ENCODE results near the gene XAGE5.
"Not testable (repeated sequence)": the region's sequence is repeated elsewhere in the genome, so short reads cannot be mapped to it uniquely, and the experiment has no call there.

Gene XAGE5, protein sequence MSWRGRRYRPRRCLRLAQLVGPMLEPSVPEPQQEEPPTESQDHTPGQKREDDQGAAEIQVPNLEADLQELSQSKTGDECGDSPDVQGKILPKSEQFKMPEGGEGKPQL

DNA sequence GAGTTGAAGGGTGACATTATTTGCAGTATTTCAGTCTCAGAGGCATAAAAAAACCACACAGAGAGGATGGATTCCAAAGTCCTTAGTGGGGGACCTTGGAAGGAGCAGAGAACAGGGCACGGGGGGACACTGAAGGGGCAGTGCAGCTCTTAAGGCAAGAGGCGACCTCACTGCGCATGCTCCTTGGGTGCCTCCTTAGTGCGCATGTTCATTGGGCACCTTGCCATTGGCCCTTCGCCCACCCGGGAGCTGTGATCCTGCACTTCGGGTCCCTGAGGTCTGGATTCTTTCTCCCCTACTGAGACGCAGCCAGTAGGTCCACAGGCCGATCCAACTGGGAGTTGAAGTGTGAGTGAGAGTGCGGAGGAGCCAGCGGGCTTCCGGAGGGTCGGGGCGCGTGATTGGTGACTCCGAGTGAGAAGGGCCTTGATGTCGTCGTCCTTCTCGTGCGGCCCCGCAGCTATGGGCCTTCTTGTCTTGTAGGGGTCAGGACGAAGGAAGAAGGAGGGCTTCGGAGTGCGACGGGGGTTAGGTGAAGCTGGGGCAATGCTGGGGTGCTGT is at the start of gene XAGE5:
Gene XAGE5 (plus strand): TSS at position 223 of the 561 bp plus-strand sequence. CDS start 1,280 bp downstream, outside the sequence.
- Histone ChIP-seq H3K9me3 (ENCODE audit: insufficient read depth, low read length, severe bottlenecking) (no peaks in the 10 kb centered on the region), H2AFZ (ENCODE audit: low read depth, low read length) (no peak within 1 kb of the TSS), H3K27ac (ENCODE audit: low read length) (no peak within 1 kb of the TSS), H3K79me2 (ENCODE audit: insufficient read depth, low read length) (no peaks in the 10 kb centered on the region), H3K4me2 (ENCODE audit: insufficient read depth, low read length) (no peak within 1 kb of the TSS), H3K36me3 (ENCODE audit: insufficient read depth, low read length) (no peaks in the 10 kb centered on the region), H3K9ac (ENCODE audit: low read depth, low read length) (no peak within 1 kb of the TSS), H3K4me1 (ENCODE audit: insufficient read depth, low read length) (no peaks in the 10 kb centered on the region), H3K4me3 (ENCODE audit: low read depth in 1 of 2, low read length in 2 of 2) (no peak within 1 kb of the TSS), H3K27me3 (ENCODE audit: insufficient read depth, low read length, poor library complexity) (no peaks in the 10 kb centered on the region), H4K20me1 (ENCODE audit: insufficient read depth, low read length) (no peaks in the 10 kb centered on the region)
- no peak for ATAC-seq (ENCODE audit: insufficient read depth, low read depth)
- TF ChIP-seq EZH2 (IDR thresholded peaks at IDR 0.05; ENCODE audit: borderline replicate concordance, low read depth, low read length, severe bottlenecking), result no peak
- TF ChIP-seq, protein P1, sequence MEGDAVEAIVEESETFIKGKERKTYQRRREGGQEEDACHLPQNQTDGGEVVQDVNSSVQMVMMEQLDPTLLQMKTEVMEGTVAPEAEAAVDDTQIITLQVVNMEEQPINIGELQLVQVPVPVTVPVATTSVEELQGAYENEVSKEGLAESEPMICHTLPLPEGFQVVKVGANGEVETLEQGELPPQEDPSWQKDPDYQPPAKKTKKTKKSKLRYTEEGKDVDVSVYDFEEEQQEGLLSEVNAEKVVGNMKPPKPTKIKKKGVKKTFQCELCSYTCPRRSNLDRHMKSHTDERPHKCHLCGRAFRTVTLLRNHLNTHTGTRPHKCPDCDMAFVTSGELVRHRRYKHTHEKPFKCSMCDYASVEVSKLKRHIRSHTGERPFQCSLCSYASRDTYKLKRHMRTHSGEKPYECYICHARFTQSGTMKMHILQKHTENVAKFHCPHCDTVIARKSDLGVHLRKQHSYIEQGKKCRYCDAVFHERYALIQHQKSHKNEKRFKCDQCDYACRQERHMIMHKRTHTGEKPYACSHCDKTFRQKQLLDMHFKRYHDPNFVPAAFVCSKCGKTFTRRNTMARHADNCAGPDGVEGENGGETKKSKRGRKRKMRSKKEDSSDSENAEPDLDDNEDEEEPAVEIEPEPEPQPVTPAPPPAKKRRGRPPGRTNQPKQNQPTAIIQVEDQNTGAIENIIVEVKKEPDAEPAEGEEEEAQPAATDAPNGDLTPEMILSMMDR (IDR thresholded peaks at IDR 0.05; ENCODE audit: borderline replicate concordance, extremely low read depth, low read length, poor library complexity, severe bottlenecking), result no peak
- no peak for DNase-seq

DNA sequence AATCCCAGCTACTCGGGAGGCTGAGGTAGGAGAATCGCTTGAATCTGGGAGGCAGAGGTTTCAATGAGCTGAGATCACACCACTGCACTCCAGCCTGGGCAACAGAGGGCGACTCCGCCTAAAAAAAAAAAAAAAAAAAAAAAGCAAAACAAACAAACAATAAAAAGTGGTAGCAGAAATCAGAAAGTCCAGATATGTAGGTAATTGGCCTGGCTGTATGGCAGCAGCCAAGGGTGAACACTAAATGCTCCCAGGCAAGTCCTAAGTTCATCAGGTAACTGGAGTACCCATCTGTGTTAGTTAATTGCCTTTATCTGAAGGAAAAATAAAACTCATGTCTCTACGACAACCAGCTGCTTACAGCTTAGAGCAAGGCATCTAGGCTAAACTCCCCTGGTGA is 45.1 kb upstream of the XAGE5 start:
- not testable (repeated sequence) for DNase-seq; ATAC-seq (ENCODE audit: insufficient read depth, low read depth); H3K4me1 ChIP-seq (ENCODE audit: insufficient read depth, low read length); H3K4me2 ChIP-seq (ENCODE audit: insufficient read depth, low read length); H3K27me3 ChIP-seq (ENCODE audit: insufficient read depth, low read length, poor library complexity); H4K20me1 ChIP-seq (ENCODE audit: insufficient read depth, low read length); H3K27ac ChIP-seq (ENCODE audit: low read length); H3K9ac ChIP-seq (ENCODE audit: low read depth, low read length); H3K9me3 ChIP-seq (ENCODE audit: insufficient read depth, low read length, severe bottlenecking); H3K36me3 ChIP-seq (ENCODE audit: insufficient read depth, low read length); H3K79me2 ChIP-seq (ENCODE audit: insufficient read depth, low read length); H3K4me3 ChIP-seq (ENCODE audit: low read depth in 1 of 2, low read length in 2 of 2); H2AFZ ChIP-seq (ENCODE audit: low read depth, low read length)

DNA sequence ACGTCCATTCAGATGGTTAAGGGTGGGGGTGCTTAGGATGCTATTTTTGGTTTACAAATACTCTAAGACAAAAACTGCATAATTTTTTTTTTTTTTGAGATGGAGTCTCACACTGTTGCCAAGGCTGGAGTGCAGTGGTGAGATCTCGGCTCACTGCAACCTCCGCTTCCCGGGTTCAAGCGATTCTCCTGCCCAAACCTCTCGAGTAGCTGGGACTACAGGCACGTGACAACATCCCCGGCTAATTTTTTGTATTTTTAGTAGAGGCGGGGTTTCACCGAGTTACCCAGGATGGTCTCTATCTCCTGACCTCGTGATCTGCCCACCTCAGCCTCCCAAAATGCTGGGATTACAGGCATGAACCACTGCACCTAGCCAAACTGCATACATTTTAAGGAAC is 37.6 kb upstream of the XAGE5 start:
- H3K9ac ChIP-seq (ENCODE audit: low read depth, low read length); ATAC-seq (ENCODE audit: insufficient read depth, low read depth); DNase-seq: not testable (repeated sequence)

DNA sequence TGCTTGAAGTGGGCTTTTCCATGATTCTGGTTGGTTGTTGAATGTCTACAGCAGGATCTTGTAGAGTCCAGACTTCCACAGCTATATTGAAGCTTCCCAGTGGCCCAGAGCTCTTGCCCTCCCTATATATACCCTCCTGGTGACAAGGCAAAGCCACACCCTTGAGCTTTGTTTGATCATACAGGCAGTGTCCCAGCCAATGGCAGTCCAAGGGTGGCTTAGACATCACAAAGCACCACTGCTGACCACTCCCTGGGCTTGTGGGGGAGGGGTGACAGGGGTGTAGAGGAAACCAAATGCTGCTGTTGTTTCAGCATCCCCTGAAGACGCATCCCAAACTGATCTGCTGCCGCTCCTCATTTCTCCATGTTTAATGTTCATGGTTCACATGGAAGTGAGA is 13.8 kb upstream of the XAGE5 start, which contains the start of gene SPANXN5:
Gene SPANXN5 (minus strand): TSS at position 101 of the 400 bp plus-strand sequence. CDS start 79 bp downstream, at position 22.
- H3K9ac ChIP-seq (ENCODE audit: low read depth, low read length); H3K79me2 ChIP-seq (ENCODE audit: insufficient read depth, low read length); DNase-seq; H2AFZ ChIP-seq (ENCODE audit: low read depth, low read length); H4K20me1 ChIP-seq (ENCODE audit: insufficient read depth, low read length); H3K27me3 ChIP-seq (ENCODE audit: insufficient read depth, low read length, poor library complexity); H3K36me3 ChIP-seq (ENCODE audit: insufficient read depth, low read length); ATAC-seq (ENCODE audit: insufficient read depth, low read depth); H3K27ac ChIP-seq (ENCODE audit: low read length); H3K4me1 ChIP-seq (ENCODE audit: insufficient read depth, low read length); H3K4me3 ChIP-seq (ENCODE audit: low read depth in 1 of 2, low read length in 2 of 2); H3K4me2 ChIP-seq (ENCODE audit: insufficient read depth, low read length); H3K9me3 ChIP-seq (ENCODE audit: insufficient read depth, low read length, severe bottlenecking): not testable (repeated sequence)

More for the DNA sequence above, 37.6 kb upstream of the XAGE5 start:
- not testable (repeated sequence) for H3K4me1 ChIP-seq (ENCODE audit: insufficient read depth, low read length); H4K20me1 ChIP-seq (ENCODE audit: insufficient read depth, low read length); H3K4me3 ChIP-seq (ENCODE audit: low read depth in 1 of 2, low read length in 2 of 2); H2AFZ ChIP-seq (ENCODE audit: low read depth, low read length); H3K79me2 ChIP-seq (ENCODE audit: insufficient read depth, low read length); H3K27me3 ChIP-seq (ENCODE audit: insufficient read depth, low read length, poor library complexity); H3K9me3 ChIP-seq (ENCODE audit: insufficient read depth, low read length, severe bottlenecking); H3K36me3 ChIP-seq (ENCODE audit: insufficient read depth, low read length); H3K27ac ChIP-seq (ENCODE audit: low read length); H3K4me2 ChIP-seq (ENCODE audit: insufficient read depth, low read length)

DNA sequence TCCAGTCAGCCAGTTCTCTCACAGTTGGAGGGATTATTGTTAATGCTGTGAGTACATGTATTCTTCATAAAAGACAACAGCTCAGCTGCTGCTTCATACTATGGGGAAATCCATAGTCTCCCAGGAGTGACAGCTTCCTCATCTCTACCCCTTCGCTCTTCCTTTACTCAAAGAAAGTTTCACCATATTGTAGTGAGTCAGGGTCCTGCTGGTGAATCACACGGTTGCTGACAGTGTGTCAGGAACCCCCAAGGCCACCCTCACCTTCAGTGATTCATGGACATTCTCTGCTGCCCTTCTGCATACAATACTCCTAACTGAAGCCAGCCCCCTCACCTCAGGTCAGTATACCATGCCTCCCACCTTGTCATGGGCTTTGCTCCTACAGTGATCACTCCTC is 6.2 kb upstream of the XAGE5 start:
- not testable (repeated sequence) for H3K27me3 ChIP-seq (ENCODE audit: insufficient read depth, low read length, poor library complexity); H3K36me3 ChIP-seq (ENCODE audit: insufficient read depth, low read length); DNase-seq; H3K27ac ChIP-seq (ENCODE audit: low read length); ATAC-seq (ENCODE audit: insufficient read depth, low read depth); H3K4me1 ChIP-seq (ENCODE audit: insufficient read depth, low read length); H3K4me3 ChIP-seq (ENCODE audit: low read depth in 1 of 2, low read length in 2 of 2); H3K4me2 ChIP-seq (ENCODE audit: insufficient read depth, low read length); H2AFZ ChIP-seq (ENCODE audit: low read depth, low read length); H3K9ac ChIP-seq (ENCODE audit: low read depth, low read length); H3K9me3 ChIP-seq (ENCODE audit: insufficient read depth, low read length, severe bottlenecking); H3K79me2 ChIP-seq (ENCODE audit: insufficient read depth, low read length); H4K20me1 ChIP-seq (ENCODE audit: insufficient read depth, low read length)
